D721Med (cell line): ENCODE measurements around the gene ZNF664.

Experiments
- DNase-seq: peaks from one replicate; pipeline ENCODE4 v3.0.0; 2011; ENCODE audit warnings: low spot score; ENCODE audit not compliant: insufficient read length
- FAIRE-seq: peaks from 2 replicates; lab custom pipeline; 2011; peaks lifted over from hg19 to GRCh38; lab: Jason Lieb, UNC
- CTCF ChIP-seq: IDR thresholded peaks from 2 replicates; pipeline ENCODE4 v1.5.1; 2012; ENCODE audit warnings: mild to moderate bottlenecking, control low read depth; ENCODE audit not compliant: insufficient read depth; ENCODE audit errors: missing control alignments

Gene ZNF664

GRCh38 chr12:123951467-123951866 is 21.5 kb upstream of the ZNF664 start:
- FAIRE-seq: no peak
- TF ChIP-seq CTCF: no peak
- DNase-seq: no peak

- DNase-seq: no peak
- no peak for TF ChIP-seq CTCF
- FAIRE-seq: no peak
Measured at GRCh38 chr12:123952037-123952436, 21.0 kb upstream of the ZNF664 start.

- DNase-seq (no peak), FAIRE-seq (no peak)
- no peak for TF ChIP-seq CTCF
Measured at GRCh38 chr12:123954647-123955350, 18.2 kb upstream of the ZNF664 start.

GRCh38 chr12:123956249-123956648 is 16.8 kb upstream of the ZNF664 start:
- no peak for TF ChIP-seq CTCF
- DNase-seq (no peak), FAIRE-seq (no peak)

- no peak for DNase-seq
- TF ChIP-seq CTCF: no peak
- FAIRE-seq: no peak
Measured at GRCh38 chr12:123957196-123957595, 15.8 kb upstream of the ZNF664 start.

GRCh38 chr12:123958462-123958861 is 14.6 kb upstream of the ZNF664 start:
- FAIRE-seq (no peak), DNase-seq (no peak)
- TF ChIP-seq CTCF: no peak

GRCh38 chr12:123958876-123959275 is 14.1 kb upstream of the ZNF664 start:
- no peak for TF ChIP-seq CTCF
- DNase-seq (no peak), FAIRE-seq (no peak)
